SK-N-MC (cell line): ENCODE data around the gene ALDOB.

ENCODE experiments used
- EZH2 ChIP-seq: fragments of 200-600 bp; sonication (generic); IDR thresholded peaks from one replicate; pipeline ENCODE4 v1.6.1; 2017; ENCODE audit warnings: antibody characterized with exemption
- FOXP2 ChIP-seq: optimal IDR thresholded peaks from 2 replicates; pipeline ENCODE3; 2011; ENCODE audit warnings: mild to moderate bottlenecking, moderate library complexity; ENCODE audit not compliant: insufficient read depth; ENCODE audit errors: extremely low read length, control extremely low read depth
- POLR2AphosphoS5 ChIP-seq: IDR thresholded peaks from 2 replicates; pipeline ENCODE4 v1.6.1; 2012; ENCODE audit warnings: mild to moderate bottlenecking, low read depth, low read length, borderline replicate concordance

DNA sequence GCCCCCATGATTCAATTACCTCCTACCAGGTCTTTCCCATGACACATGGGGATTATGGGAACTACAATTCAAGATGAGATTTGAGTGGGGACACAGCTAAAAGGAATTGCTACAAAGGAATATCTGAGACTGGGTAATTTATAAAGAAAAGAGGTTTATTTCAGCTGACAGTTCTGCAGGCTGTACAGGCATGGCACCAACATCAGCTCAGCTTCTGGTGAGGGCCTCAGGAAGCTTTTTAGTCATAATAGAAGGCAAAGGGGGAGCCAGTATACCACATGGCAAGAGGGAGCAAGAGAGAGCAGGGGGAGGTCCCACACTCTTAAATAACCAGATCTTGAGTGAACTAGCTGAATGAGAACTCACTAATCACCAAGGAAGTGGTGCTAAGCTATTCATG is 11.2 kb upstream of the ALDOB start:
- TF ChIP-seq EZH2 (no peak), POLR2AphosphoS5 (no peak), FOXP2 (no peak)
